OCI-LY3 (cell line): ENCODE results near the gene FBXO2.

Experiments
- EZH2phosphoT487 ChIP-seq: fragments of 200-600 bp; shearing (Covaris generic); IDR thresholded peaks from 2 replicates; pipeline ENCODE4 v1.6.1; 2018; ENCODE audit warnings: antibody characterized with exemption, mixed run types, low read depth
- TF ChIP-seq, protein P1 (sequence below): fragments of 200-600, 300-600 bp; sonication (generic); IDR thresholded peaks from 2 replicates; pipeline ENCODE4 v1.5.1; 2014; ENCODE audit warnings: antibody characterized with exemption, low read length, low read depth

DNA sequence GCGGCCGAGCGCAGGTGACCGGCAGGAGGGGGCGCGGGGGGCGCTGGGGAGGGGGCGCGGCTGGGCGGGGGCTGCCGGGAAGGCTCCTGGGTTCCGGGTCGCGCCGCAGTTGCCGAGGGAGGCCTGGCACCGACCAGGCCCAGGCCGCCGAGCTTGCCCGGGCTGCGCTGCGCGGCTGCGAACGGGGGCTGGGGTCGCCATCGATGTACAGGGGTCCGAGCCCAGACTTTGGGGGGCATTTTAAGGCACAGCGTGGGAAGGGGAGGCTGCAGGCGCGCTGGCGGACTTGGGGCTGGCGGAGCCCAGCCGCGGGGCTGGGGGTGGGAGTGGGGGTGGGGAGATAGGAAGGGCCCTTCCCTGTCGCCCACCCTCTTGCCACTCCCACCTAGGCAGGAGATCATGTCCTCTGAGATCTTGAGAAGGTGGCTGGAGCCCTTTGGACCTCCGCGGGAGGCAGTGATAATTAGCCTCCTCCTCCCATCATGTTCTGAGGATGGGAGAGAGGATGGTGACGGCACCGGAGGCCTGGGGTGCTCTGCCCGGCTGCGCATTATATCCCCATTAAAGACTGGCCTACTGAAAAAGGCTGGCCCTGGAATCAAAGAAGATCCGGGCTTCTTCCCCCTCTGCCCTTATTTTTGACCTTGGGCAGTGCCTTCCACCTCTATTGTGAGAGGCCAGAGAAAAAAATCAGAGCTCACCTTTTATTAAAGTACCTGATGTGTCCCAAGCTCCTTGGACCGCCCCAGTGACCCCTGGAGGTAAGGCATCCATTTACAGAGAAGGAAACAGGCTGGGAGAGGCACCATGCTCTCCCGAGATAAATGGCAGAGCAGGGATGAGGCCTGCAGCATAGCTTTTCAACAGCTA lies 945 bp upstream of the FBXO2 start:
- TF ChIP-seq, protein P1, sequence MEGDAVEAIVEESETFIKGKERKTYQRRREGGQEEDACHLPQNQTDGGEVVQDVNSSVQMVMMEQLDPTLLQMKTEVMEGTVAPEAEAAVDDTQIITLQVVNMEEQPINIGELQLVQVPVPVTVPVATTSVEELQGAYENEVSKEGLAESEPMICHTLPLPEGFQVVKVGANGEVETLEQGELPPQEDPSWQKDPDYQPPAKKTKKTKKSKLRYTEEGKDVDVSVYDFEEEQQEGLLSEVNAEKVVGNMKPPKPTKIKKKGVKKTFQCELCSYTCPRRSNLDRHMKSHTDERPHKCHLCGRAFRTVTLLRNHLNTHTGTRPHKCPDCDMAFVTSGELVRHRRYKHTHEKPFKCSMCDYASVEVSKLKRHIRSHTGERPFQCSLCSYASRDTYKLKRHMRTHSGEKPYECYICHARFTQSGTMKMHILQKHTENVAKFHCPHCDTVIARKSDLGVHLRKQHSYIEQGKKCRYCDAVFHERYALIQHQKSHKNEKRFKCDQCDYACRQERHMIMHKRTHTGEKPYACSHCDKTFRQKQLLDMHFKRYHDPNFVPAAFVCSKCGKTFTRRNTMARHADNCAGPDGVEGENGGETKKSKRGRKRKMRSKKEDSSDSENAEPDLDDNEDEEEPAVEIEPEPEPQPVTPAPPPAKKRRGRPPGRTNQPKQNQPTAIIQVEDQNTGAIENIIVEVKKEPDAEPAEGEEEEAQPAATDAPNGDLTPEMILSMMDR = no peak
- no peak for TF ChIP-seq EZH2phosphoT487
